Prostate gland (tissue), 2 donors: ENCODE measurements around the gene SRSF6.

Source experiments
- POLR2A ChIP-seq: fragments of 450-650 bp; IDR thresholded peaks from one replicate; pipeline ENCODE4 v1.6.1; 2016; ENCODE audit warnings: antibody characterized with exemption, mild to moderate bottlenecking
- TF ChIP-seq, protein P1 (sequence below), 4 experiments: fragments of 200-600 bp in 2 of 4; fragments of 450-650 bp in 2 of 4; sonication (generic) in 2 of 4; IDR thresholded peaks; 1 replicate in 3 of 4; 2 replicates in 1 of 4; pipeline ENCODE4 v1.5.1; 2016 to 2019; ENCODE audit warnings: antibody characterized with exemption in 4 of 4, mild to moderate bottlenecking in 2 of 4, moderate library complexity in 2 of 4

DNA sequence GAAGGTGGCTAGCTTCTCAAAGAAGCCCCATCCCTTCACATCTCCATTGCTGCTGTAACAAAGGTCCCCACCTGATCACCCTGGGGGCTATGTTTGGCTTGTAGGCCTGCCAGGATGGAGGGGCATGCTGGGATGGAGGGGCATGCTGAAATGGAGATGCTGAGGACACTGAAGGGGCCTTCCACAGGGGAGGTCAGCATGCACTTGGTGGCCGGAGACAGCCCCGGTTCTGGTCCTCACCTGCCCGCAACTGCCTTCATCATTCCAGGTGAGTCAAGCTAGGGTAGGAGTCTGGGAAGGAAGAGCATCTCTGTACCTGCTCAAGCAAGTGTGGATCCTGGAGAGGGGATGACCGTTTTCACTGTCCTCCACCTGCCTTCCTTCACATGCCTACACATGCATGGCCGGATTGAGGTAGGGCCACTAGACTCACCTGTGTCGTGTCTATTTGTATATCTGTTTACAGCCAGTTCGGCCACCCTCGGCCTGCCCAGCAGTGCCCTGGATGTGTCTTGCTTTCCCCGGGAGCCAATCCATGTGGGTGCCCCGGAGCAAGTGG is 55.8 kb downstream of the SRSF6 start:
- TF ChIP-seq, protein P1, sequence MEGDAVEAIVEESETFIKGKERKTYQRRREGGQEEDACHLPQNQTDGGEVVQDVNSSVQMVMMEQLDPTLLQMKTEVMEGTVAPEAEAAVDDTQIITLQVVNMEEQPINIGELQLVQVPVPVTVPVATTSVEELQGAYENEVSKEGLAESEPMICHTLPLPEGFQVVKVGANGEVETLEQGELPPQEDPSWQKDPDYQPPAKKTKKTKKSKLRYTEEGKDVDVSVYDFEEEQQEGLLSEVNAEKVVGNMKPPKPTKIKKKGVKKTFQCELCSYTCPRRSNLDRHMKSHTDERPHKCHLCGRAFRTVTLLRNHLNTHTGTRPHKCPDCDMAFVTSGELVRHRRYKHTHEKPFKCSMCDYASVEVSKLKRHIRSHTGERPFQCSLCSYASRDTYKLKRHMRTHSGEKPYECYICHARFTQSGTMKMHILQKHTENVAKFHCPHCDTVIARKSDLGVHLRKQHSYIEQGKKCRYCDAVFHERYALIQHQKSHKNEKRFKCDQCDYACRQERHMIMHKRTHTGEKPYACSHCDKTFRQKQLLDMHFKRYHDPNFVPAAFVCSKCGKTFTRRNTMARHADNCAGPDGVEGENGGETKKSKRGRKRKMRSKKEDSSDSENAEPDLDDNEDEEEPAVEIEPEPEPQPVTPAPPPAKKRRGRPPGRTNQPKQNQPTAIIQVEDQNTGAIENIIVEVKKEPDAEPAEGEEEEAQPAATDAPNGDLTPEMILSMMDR (IDR thresholded peaks at IDR 0.05): no peak
- no peak for TF ChIP-seq POLR2A
